GM19395 (cell line): ENCODE results near the gene IFT172.

Experiments
- ATAC-seq: cut with Tn5 transposase; IDR thresholded peaks from one replicate; pipeline ENCODE4 v1.9.1; 2021; ENCODE audit warnings: mild to moderate bottlenecking, moderate library complexity; ENCODE audit not compliant: unreplicated experiment

The IFT172 gene

DNA sequence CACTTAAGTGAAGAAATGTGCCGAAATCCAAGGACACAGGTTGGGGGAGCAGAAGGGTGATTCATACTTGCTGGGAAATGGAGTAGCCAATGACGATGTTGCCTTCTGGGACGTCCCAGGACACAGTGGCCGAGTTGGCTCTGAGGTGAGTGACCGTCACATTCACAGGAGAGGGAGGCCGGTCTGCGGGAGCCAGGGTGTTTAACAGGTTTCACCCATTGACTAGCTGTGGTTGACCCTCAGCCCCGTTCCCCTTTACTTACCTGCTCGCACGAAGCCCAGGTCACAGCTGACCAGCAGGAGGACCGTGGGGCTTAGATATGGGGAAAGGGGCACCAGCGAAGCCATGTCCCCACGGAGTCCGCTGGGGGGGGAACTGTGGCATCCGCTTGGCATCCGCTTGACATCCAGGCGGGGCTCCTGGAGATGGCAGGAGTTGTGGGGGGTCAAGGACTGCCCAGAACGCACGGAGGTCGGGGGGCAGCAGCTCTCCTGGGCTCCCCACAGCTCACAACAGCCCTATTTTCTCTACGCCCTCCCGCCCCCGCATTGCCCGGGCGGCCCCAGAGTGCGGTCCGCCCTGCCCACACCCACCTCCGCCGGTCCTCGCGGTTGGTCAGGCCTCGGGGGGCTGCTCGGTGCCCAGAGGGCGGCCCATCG is 4.9 kb upstream of the IFT172 start:
- no peak for ATAC-seq

DNA sequence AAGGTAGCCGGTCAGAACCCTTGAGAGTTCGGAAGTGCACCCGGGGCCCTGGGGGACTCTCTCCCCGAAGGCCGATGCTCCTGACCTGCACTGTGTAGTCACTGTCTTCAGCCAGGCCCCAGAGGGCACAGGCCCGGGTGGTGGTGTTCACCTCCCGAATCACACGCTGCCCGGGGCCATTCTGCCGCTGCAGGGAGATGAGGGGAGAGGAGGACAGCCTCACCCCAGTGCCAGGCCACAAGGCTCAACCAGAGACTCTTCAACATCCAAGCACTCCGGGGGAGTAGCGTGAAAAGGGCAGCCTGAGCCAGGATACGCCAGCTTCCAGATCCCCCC is 4.4 kb upstream of the IFT172 start:
- no peak for ATAC-seq

DNA sequence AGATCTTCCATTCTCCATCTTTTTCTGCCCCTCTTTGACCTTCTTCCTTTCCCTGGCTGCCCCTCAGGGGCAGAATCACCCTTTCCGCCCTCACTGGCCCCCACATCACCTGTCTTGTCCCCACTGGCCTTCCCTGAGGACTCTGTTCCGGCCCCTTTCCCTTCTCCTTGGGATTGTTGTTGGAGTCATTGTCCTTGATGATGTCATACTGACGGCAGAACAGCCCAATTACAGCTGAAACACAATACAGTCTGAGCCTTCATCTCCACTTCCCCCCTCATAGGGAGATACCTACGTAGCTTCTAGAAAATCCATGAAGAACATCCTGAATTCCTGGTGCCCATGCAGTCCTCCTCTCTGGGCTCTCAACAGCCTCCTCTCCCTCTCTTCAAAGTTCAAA is 3.0 kb upstream of the IFT172 start:
- ATAC-seq = no peak

DNA sequence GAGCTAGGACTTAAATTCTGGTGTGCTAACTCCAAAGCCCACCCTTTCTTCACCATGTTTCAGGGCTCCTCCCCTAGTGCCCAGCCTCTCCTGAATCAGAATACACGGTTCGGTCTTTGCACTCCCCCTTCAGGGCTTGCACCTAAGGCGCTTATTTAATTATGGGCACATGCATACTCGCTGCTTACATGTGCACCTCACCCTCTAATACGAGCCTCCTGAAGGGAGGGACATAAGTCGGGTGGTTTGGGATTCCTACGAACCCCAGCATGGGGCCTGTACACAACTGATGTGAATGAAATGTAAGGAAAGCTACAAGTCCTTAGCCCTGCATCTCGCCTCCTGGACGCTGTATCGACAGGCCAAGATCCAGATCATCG is 435 bp downstream of the IFT172 start:
- ATAC-seq = peak; percentile 15

DNA sequence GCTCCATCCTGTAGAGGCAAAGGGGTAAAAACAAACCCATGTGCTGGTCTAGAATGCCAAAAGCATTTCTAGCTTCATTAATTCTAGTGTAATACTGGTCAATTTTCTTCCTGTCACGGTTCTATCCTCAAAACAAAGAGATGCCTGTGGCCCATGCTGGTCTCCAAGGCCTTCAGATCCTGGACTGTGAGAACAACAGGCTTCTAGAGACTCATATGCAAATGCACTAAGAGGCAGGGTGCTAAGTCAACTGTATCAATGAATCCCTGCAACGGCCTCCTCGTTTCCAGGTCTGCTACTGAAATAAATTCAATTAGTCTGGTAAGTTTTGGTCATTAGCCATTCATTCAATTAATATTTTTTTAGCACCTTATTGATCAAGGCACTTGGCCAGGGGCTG is 4.0 kb downstream of the IFT172 start:
- no peak for ATAC-seq

DNA sequence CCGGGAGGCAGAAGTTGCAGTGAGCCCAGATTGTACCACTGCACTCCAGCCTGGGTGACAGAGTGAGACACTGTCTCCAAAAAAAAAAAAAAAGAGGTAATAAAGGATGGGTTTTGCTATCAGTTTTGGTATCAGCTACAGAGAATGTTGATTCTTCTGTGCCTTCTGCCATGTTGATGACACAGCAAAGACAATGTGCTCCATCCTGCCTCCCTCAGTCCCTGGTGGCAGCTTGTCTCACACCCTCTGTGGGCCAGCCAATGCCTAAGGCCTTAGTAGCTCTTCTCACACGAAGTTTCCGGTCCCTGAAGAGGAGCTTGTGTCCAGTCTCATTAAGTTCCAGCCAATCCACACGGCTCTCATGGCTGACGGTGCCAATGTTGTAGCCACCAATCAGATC is 17.6 kb downstream of the IFT172 start:
- ATAC-seq = no peak

DNA sequence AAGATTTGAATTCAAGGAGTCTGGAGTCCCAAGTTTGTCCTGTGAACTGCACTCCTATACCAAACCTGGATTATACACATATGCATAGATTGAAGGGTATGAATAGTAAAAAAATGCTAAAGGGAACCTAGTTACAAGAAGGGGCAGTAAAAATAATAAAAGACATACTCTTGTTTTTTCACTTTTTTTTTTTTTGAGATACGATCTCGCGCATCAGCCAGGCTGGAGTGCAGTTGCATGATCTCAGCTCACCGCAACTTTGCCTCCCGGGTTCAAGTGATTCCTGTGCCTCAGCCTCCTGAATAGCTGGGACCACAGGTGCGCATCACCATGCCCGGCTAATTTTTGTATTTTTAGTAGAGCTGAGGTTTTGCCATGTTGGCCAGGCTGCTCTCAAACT is 25.1 kb downstream of the IFT172 start:
- no peak for ATAC-seq

DNA sequence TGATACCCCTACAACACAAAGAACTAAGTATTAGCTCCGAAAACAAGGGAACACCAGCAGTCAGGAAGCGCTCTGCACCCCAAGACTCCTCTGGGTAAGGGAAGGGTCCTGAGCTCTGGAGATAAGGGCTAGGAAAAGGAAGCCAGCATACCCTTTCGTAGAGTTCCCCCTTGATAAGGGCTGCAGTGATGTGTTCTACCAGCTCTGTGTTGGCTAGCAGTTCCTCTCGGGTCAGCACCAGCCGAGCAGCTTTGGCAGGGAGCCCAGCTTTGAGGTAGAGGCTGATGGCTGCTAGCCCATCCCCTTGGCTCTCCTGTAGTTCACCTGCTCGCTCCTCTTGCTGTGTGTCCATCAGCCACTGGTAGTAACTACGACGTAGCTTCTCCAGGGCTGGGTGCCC is 28.4 kb downstream of the IFT172 start:
- ATAC-seq = no peak

DNA sequence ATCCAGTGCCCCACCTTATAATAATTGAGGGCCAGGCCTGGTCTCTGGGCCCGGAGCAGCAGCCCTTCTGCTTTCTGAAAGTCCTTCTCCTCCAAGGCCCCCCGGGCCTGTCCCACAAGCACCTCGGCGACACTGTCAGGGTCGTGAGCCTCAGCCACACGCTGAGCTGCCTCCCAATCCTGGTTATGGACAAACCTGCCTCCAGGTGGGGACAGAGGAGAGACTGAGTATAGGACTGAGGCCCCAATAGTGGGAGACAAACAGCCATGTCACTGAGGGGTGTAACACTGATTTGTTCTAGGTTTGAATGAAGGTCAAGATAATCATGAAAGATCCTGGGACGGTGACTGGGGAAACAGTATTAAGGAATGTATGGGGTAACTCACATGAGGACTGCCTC is 35.6 kb downstream of the IFT172 start:
- no peak for ATAC-seq

DNA sequence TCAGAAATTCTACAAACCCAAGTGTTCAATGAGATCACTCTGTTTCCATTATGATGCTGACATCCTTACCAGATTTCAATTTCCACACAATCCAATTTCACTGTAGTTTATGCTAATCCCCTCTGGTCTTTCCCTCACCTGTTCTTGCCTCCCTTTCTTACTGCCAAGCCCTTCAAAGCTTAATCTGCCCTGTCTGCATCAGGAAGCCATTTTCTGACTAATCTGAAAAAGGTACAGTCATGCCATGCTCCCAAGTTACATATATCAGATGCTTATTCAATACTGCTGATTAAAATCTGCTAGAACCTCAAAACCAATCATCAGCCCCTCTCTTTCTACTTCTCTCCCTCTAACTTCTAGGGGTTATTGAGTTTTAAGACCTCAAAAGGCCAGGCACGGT is 38.4 kb downstream of the IFT172 start:
- ATAC-seq = no peak

DNA sequence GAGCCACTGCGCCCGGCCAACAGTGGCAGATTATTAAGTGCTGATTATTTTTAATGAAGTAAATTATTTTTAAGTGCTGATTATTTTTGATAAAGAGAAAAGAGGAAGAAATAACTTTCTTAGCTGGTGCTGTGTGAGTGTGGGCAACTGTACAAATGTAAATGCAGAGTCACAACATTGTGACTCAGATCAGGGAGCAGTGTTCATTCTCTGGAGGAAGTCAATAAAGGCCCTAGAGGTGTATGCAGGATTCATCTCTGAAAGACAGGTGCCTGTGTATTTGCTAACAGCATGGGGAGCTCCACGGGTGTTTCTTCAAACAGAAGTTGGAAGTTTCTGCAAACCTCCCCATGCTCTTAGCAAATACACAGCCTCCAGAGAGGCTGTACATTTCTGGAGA is 41.2 kb downstream of the IFT172 start:
- no peak for ATAC-seq

DNA sequence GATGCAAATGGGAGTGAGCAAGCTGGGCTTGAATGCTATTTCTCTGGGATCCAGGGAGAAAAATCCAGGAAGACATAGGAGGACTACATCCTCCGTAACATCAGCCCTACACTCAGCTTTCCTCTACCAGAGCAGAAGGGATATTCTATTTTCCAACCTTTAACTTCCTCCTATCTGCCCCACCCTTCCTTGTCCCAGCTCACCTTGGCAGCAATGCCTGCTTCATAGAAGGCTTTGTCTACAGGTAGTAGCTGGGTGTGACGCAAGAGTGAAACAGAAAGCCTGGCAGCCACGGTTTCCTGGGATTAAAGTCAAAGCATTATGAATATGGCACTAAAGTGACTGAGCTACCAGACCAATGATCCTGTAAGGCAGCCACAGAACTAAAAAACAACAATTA is 43.5 kb downstream of the IFT172 start:
- ATAC-seq = no peak

DNA sequence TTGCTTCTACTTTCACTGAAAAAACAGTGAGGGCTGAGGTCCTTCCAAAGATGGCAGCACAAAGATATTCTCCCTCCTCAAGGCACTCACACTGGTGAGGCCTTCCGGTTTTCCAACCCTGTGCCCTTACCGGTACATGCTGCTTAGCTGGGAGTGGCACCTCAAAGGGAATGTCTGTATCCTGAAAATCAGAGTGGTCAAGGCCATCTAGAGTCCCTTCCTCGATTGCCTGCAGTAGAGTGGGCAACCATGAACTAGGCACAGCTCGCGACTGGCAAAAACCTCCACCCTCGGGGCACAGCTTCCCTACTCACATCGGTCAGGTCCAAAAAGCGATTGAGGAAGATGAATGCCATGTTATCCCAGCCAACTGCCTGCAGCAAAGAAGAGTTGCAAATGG is 43.9 kb downstream of the IFT172 start:
- ATAC-seq = no peak

DNA sequence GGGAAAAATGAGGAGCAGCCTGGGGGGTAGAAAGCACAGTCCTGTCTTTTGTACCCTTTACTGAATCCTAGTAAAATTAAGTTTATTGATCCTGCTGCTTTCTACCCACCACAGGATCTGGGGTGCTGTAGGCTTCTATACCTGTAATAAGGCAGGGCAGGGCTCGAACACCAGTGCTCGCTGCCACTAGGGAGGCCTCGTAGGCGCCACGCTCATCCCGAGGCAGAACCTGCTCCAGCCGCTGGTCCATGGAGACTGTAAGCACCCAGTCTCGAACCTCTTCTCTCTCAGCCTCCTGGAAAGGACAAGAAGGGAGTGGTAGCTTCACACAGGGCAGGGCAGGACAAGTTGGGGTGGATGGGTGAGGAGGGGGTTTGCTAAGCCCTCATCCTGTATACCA is 44.4 kb downstream of the IFT172 start:
- ATAC-seq = no peak

DNA sequence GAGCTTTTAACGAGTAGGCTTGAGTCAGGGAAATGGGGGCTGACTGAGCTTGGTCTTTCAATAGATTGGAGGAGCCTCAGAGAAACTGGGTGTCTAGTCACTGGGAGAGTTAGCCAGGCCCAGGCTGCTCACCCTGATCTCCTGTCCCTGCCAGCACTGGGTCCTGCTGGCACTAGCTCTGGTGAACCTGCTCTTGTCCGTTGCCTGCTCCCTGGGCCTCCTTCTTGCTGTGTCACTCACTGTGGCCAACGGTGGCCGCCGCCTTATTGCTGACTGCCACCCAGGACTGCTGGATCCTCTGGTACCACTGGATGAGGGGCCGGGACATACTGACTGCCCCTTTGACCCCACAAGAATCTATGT is 46.6 kb downstream of the IFT172 start:
- no peak for ATAC-seq

DNA sequence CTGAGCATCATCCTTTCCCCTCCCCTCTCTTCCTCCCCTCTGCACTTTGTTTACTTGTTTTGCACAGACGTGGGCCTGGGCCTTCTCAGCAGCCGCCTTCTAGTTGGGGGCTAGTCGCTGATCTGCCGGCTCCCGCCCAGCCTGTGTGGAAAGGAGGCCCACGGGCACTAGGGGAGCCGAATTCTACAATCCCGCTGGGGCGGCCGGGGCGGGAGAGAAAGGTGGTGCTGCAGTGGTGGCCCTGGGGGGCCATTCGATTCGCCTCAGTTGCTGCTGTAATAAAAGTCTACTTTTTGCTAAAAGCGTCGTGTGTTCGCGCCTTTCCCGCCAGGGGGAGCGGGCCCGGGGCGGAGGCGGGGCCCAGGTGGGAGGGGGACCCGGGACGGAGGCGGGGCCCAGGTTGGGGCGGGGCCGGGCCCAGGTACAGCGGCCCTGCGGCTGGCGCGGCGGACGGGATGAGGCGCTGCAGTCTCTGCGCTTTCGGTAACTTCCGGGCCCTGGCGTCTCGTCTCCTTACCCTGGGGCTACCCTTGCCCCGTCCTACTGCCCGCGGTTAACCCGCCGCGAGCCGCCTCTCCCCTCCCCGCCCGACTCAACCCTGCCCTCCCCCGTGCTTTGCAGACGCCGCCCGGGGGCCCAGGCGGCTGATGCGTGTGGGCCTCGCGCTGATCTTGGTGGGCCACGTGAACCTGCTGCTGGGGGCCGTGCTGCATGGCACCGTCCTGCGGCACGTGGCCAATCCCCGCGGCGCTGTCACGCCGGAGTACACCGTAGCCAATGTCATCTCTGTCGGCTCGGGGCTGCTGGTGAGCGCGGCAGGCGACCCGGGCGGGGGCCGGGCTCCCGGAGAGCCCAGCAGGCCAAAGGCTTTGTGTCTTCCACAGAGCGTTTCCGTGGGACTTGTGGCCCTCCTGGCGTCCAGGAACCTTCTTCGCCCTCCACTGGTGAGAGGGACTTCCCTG is 47.3 kb downstream of the IFT172 start, which contains the start of gene KRTCAP3:
Gene KRTCAP3 (plus strand): TSS at position 424 of the 962 bp plus-strand sequence. CDS start 32 bp downstream, at position 456.
- no peak for ATAC-seq

DNA sequence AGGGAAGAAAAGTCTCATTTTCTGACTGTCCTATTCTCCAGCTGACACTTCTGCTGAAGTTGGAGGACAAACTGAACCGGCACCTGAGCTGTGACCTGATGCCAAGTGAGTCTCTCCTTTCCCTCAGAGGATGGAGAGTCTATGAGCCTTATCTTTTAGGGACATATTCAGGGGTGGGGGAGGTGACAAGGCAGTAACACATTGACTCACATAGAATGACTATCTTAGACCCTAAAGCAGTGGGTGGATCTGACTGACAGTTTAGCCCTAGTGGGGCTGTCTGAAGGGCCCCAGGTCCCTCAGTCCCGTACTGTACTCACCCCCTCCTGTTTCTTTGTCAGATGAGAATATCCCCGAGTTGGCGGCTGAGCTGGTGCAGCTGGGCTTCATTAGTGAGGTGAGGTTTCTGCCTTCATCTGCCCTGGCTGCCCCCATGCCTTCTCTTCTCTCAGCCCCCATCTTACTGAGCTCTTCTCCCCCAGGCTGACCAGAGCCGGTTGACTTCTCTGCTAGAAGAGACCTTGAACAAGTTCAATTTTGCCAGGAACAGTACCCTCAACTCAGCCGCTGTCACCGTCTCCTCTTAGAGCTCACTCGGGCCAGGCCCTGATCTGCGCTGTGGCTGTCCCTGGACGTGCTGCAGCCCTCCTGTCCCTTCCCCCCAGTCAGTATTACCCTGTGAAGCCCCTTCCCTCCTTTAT is 48.2 kb downstream of the IFT172 start:
- no peak for ATAC-seq

DNA sequence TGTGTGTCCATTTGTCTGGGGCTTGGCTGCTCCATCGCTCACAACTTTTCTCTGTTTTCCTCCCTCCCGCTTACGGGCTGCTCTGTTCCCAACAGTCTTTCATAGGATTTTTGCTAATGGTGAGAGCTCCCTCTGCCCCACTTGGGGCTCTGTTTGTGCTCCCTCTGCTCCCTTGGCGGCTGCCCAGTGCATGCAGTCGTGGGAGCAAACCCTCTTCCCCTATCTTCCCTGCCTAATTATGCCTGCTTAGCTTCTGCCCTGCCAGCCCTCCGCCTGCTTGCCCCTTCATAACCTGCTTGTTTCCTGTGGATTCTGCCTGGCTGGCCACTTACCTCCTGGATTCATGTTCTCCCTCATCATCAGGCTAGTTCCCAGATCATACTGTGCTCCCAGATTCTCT is 53.9 kb downstream of the IFT172 start:
- ATAC-seq = no peak

DNA sequence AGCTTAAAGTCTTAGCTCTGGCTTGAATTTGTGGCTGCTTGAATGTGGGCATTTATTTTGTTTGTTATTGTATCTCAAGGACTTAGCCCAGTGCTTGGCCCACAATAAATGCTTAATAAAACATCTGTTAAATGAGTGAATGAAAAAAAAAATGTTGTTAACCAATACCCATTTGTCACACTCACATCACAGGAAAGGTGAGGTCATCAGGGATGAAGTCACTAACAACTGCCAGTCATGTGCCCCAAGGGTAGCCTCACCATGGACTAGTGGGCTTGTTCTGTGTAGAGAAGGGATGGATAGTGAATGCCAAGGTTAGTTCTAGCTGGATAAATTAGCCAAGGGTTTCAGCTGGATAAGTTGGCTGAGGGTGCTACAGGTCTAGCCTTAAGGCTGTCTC is 58.1 kb downstream of the IFT172 start:
- no peak for ATAC-seq

DNA sequence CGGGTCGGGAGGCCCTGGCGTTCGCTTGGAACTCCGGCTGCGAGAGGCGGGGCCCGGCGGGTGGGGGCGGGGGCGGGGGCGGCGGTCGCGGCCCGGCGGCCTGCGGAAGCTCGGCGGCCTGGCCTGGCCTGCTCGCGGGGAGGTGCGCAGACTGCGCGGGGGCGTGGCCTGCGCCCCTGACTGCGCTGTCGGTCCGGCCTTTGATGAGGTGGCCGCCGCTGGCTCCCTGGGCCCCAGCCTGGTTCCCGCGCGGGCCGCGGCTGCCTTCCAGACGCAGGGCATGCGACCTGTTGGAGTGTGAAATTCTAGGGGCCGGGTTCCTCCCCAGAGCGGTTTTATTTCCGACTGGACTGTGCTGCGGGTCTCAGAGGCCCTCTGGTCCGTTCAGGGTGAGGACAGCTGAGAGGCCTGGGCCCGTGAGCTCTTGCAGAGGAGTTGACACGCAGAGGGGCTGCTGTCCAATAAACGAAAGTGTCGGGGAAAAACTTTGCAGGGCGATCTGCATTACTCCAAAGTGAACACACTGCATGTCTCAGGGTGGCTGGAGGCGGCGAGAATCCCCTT is 60.5 kb downstream of the IFT172 start:
- peak; percentile 68 for ATAC-seq

DNA sequence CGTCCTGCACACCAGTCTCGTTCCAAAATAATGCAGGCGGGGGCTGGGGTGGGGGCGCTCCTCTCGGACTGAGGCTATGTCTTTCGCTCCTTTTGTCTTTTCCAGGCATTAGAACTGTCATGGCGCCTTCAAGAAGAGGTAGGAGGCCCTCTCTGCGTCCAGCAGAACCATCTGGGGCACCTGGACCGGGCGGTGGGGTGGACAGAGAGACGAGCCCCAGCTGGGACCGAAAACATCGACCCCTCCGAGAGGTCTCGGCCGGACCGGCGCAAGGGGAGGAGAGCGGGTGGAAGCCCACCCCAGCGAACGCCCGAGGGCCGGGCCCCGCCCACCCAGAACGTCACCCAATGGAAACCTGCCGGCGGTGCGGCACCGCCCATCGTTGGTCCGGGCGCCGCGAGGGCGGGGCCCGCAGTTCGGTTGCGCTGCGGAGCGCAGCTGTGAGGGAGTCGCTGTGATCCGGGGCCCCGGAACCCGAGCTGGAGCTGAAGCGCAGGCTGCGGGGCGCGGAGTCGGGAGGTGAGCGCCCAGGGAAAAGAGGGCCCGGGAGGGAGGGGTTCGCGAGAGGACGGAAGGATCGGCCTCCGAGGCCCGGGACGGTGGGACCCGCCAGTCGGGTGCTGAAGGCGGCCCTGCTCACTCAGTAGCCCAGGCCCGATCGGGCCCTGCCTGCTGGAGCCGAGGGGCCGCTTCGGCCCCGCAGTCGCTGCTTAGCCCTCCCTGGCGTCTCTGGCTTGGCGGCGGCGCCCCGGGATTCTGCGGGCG is 61.1 kb downstream of the IFT172 start, which contains the start of gene NRBP1:
Gene NRBP1 (plus strand): TSS at position 419 of the 765 bp plus-strand sequence. CDS start 4,643 bp downstream, outside the sequence.
- peak; percentile 85 for ATAC-seq
